ENCODE measurements around the gene GPC3. TPM values are rescaled to one million over a fixed set of nuclear protein-coding genes. Genes with fewer than 3 reads are reported as not detected.
"Not testable (repeated sequence)": the region's sequence is repeated elsewhere in the genome, so short reads cannot be mapped to it uniquely, and the experiment has no call there.

The GPC3 gene
- total RNA-seq, 1 experiment from 2014 or later, result not detected

GRCh38 chrX:133888084-133888483, 97.3 kb downstream of the GPC3 start:
- DNase-seq (ENCODE audit: low read depth), result not testable (repeated sequence)

GRCh38 chrX:133884430-133885394, 100.7 kb downstream of the GPC3 start:
- no peak for DNase-seq (ENCODE audit: low read depth)

- DNase-seq (ENCODE audit: low read depth), result no peak
Observed at GRCh38 chrX:133881893-133882292, 103.5 kb downstream of the GPC3 start.

- no peak for DNase-seq (ENCODE audit: low read depth)
Observed at GRCh38 chrX:133881007-133881406, 104.4 kb downstream of the GPC3 start.

GRCh38 chrX:133880032-133880443, 105.4 kb downstream of the GPC3 start:
- DNase-seq (ENCODE audit: low read depth), result no peak

GRCh38 chrX:133878710-133879109, 106.7 kb downstream of the GPC3 start:
- no peak for DNase-seq (ENCODE audit: low read depth)

GRCh38 chrX:133876646-133877045, 108.7 kb downstream of the GPC3 start:
- no peak for DNase-seq (ENCODE audit: low read depth)

- DNase-seq (ENCODE audit: low read depth), result no peak
Observed at GRCh38 chrX:133869270-133869669, 116.1 kb downstream of the GPC3 start.

- no peak for DNase-seq (ENCODE audit: low read depth)
Observed at GRCh38 chrX:133868682-133869081, 116.7 kb downstream of the GPC3 start.

- DNase-seq (ENCODE audit: low read depth), result no peak
Observed at GRCh38 chrX:133868250-133868649, 117.1 kb downstream of the GPC3 start.

GRCh38 chrX:133865761-133866471, 119.5 kb downstream of the GPC3 start:
- DNase-seq (ENCODE audit: low read depth), result no peak

- DNase-seq (ENCODE audit: low read depth), result no peak
Observed at GRCh38 chrX:133864236-133864635, 121.2 kb downstream of the GPC3 start.

GRCh38 chrX:133859860-133860259, 125.5 kb downstream of the GPC3 start:
- peak; percentile 26 for DNase-seq (ENCODE audit: low read depth)

GRCh38 chrX:133859336-133859735, 126.1 kb downstream of the GPC3 start:
- DNase-seq (ENCODE audit: low read depth), result no peak

GRCh38 chrX:133857640-133858269, 127.6 kb downstream of the GPC3 start:
- DNase-seq (ENCODE audit: low read depth), result no peak

GRCh38 chrX:133856819-133857218, 128.6 kb downstream of the GPC3 start:
- DNase-seq (ENCODE audit: low read depth), result no peak

- DNase-seq (ENCODE audit: low read depth), result no peak
Observed at GRCh38 chrX:133854290-133854689, 131.1 kb downstream of the GPC3 start.

GRCh38 chrX:133852837-133853356, 132.5 kb downstream of the GPC3 start:
- no peak for DNase-seq (ENCODE audit: low read depth)

- no peak for DNase-seq (ENCODE audit: low read depth)
Observed at GRCh38 chrX:133852401-133852800, 133.0 kb downstream of the GPC3 start.

- no peak for DNase-seq (ENCODE audit: low read depth)
Observed at GRCh38 chrX:133850399-133850798, 135.0 kb downstream of the GPC3 start.

- DNase-seq (ENCODE audit: low read depth), result peak; percentile 26
Observed at GRCh38 chrX:133849676-133850075, 135.7 kb downstream of the GPC3 start.

- DNase-seq (ENCODE audit: low read depth), result no peak
Observed at GRCh38 chrX:133847340-133847994, 137.9 kb downstream of the GPC3 start.

Data from M059J (cell line).